ENCODE measurements around the gene CC2D2B. TPM values are rescaled to one million over a fixed set of nuclear protein-coding genes. Genes with fewer than 3 reads are reported as not detected.

Gene CC2D2B
- polyA plus RNA-seq, 3 donors = 0.08 to 1.8 TPM; not detected in 1

DNA sequence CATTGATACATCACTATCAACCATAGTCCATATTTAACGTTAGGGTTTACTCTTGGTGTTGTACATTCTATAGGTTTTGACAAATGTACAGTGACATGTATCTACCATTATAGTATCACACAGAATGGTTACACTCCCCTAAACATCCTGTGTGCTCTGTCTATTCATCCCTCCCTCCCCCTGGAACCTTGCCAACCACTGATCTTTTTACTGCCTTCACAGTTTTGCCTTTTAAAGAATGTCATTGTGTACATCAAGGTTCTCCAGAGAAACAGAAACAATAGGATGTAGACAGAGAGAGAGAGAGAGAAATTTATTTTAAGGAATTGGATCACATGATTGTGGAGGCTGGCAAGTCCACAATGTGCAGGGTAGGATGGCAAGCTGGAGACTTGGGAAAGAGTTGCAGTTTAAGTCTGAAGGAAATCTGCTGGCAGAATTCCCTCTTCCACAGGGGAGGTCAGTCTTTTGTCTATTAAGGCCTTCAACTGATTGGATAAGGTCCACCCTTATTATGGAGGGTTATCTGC, 90.5 kb downstream of the CC2D2B start:
- H3K36me3 ChIP-seq (replicated peaks in 1 of 2; ENCODE audit: control insufficient read depth in 1 of 2, insufficient read depth in 2 of 2, low read length in 2 of 2) = no peaks in the 10 kb centered on the region

DNA sequence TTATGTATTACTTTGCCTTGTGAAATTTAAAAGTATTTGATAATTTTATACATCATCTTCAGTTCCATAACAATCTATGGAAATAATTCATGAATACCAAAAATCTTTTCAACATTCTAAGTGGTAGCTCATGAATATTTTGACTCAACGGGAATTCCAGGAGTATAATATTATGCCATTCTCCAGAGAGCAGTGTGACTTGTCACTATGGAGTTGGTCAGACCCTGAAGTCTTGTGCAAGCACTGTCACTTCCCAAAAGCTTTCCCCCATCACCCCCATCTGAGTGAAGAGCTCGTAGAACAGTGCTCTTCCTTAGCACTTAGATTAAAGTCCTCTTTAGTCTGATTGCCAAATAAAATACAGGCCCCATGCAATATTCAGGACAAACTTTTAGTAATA, 106.2 kb downstream of the CC2D2B start:
- Mint-ChIP-seq H3K4me1 (peaks cover 2% of the 10 kb centered on the region), H3K27me3 (ENCODE audit: low read depth in 3 of 3) (peaks cover 0 to 3% (median 0%) of the 10 kb centered on the region in 3 donors), H3K36me3 (no peaks in the 10 kb centered on the region), H3K9me3 (no peaks in the 10 kb centered on the region), H3K27ac (no peak overlapping the region), H3K4me3 (no peak overlapping the region)
- WGBS (ENCODE audit: insufficient coverage) = no CpG with 5 or more reads among the region's 2 CpGs
- peak in 1 of 3 donors; percentile 39 for DNase-seq
- Histone ChIP-seq H3K4me3 (replicated peaks in 1 of 3; ENCODE audit: low read depth in 2 of 3, low read length in 3 of 3) (no peak overlapping the region), H3K4me1 (ENCODE audit: control insufficient read depth in 1 of 2, insufficient read depth in 2 of 2, low read length in 2 of 2) (no peaks in the 10 kb centered on the region), H3K9me3 (replicated peaks in 1 of 2; ENCODE audit: control insufficient read depth in 1 of 2, insufficient read depth in 1 of 2, low read length in 2 of 2) (no peaks in the 10 kb centered on the region), H3K36me3 (replicated peaks in 1 of 2; ENCODE audit: control insufficient read depth in 1 of 2, insufficient read depth in 2 of 2, low read length in 2 of 2) (no peaks in the 10 kb centered on the region), H3K9ac (ENCODE audit: insufficient read depth, low read length, poor library complexity, severe bottlenecking) (no peak overlapping the region), H3K4me2 (replicated peaks; ENCODE audit: extremely low read depth, low read length, poor library complexity, severe bottlenecking) (no peak overlapping the region), H3K79me2 (ENCODE audit: insufficient read depth, low read length) (no peaks in the 10 kb centered on the region), H3K27me3 (ENCODE audit: control insufficient read depth in 2 of 2, insufficient read depth in 2 of 2, low read length in 2 of 2) (no peaks in the 10 kb centered on the region), H2AFZ (ENCODE audit: insufficient read depth, low read depth, low read length, poor library complexity, severe bottlenecking) (no peak overlapping the region), H3K27ac (ENCODE audit: low read depth in 1 of 2, low read length in 2 of 2) (no peak overlapping the region), H4K20me1 (ENCODE audit: insufficient read depth, low read length) (no peaks in the 10 kb centered on the region)
- intact Hi-C loops (cut with micrococcal nuclease) = loop anchor here in 1 of 2 donors (10.0 kb wide), 1 partner anchor 281 kb away; no protein-coding TSS in a partner anchor
- no peak for TF ChIP-seq CTCF (IDR thresholded peaks at IDR 0.05)

More for the DNA sequence above, 90.5 kb downstream of the CC2D2B start:
- Mint-ChIP-seq H3K27ac (no peak overlapping the region), H3K27me3 (ENCODE audit: low read depth in 3 of 3) (peaks cover 0 to 2% (median 0%) of the 10 kb centered on the region in 3 donors), H3K9me3 (peaks cover 0 to 5% (median 0%) of the 10 kb centered on the region in 7 donors), H3K36me3 (peaks cover 0 to 5% of the 10 kb centered on the region in 2 donors), H3K4me1 (peaks cover 3% of the 10 kb centered on the region), H3K4me3 (no peak overlapping the region)
- no peaks in the 10 kb centered on the region for H3K79me2 ChIP-seq (ENCODE audit: insufficient read depth, low read length)
- intact Hi-C loops (cut with micrococcal nuclease) = no loop called here
- no peak overlapping the region for H3K4me3 ChIP-seq (replicated peaks in 1 of 3; ENCODE audit: low read depth in 2 of 3, low read length in 3 of 3)
- H3K9me3 ChIP-seq (replicated peaks in 1 of 2; ENCODE audit: control insufficient read depth in 1 of 2, insufficient read depth in 1 of 2, low read length in 2 of 2) = no peaks in the 10 kb centered on the region
- no peak for DNase-seq
- no CpG with 5 or more reads among the region's 1 CpG for WGBS (ENCODE audit: insufficient coverage)
- H4K20me1 ChIP-seq (ENCODE audit: insufficient read depth, low read length) = no peaks in the 10 kb centered on the region
- H2AFZ ChIP-seq (ENCODE audit: insufficient read depth, low read depth, low read length, poor library complexity, severe bottlenecking) = no peak overlapping the region
- no peak for TF ChIP-seq CTCF (IDR thresholded peaks at IDR 0.05)
- no peaks in the 10 kb centered on the region for H3K4me1 ChIP-seq (ENCODE audit: control insufficient read depth in 1 of 2, insufficient read depth in 2 of 2, low read length in 2 of 2)
- no peak overlapping the region for H3K27ac ChIP-seq (ENCODE audit: low read depth in 1 of 2, low read length in 2 of 2)
- no peaks in the 10 kb centered on the region for H3K27me3 ChIP-seq (ENCODE audit: control insufficient read depth in 2 of 2, insufficient read depth in 2 of 2, low read length in 2 of 2)
- H3K4me2 ChIP-seq (replicated peaks; ENCODE audit: extremely low read depth, low read length, poor library complexity, severe bottlenecking) = no peak overlapping the region
- no peak overlapping the region for H3K9ac ChIP-seq (ENCODE audit: insufficient read depth, low read length, poor library complexity, severe bottlenecking)
